22Rv1 (cell line): ENCODE data around the gene SS18L1.

Source experiments
- CTCF ChIP-seq: fragments of 450-650 bp; IDR thresholded peaks from 2 replicates; pipeline ENCODE4 v1.5.1; 2017; ENCODE audit warnings: mild to moderate bottlenecking
- ZFX ChIP-seq: fragments of 450-650 bp; IDR thresholded peaks from 2 replicates; pipeline ENCODE4 v1.6.1; 2017; ENCODE audit warnings: antibody characterized with exemption, borderline replicate concordance

GRCh38 chr20:62163986-62164762 is 20.6 kb downstream of the SS18L1 start:
- TF ChIP-seq CTCF = no peak
- no peak for TF ChIP-seq ZFX
